HG03064 (cell line): ENCODE data around the gene GALK2.

ENCODE experiments used
- ATAC-seq: cut with Tn5 transposase; IDR thresholded peaks from one replicate; pipeline ENCODE4 v1.9.1; 2021; ENCODE audit warnings: low read depth; ENCODE audit not compliant: unreplicated experiment

The GALK2 gene

GRCh38 chr15:49273734-49274318, 103.8 kb downstream of the GALK2 start:
- no peak for ATAC-seq

GRCh38 chr15:49278751-49279150, 108.7 kb downstream of the GALK2 start:
- ATAC-seq: no peak

GRCh38 chr15:49279521-49280456, 109.7 kb downstream of the GALK2 start:
- no peak for ATAC-seq

- no peak for ATAC-seq
These were observed 112.3 kb downstream of the GALK2 start for GRCh38 chr15:49282366-49282765.

- ATAC-seq: no peak
These were observed 116.8 kb downstream of the GALK2 start for GRCh38 chr15:49286649-49287404.

GRCh38 chr15:49287481-49287880, 117.4 kb downstream of the GALK2 start:
- ATAC-seq: no peak

- ATAC-seq: no peak
These were observed 118.3 kb downstream of the GALK2 start for GRCh38 chr15:49288391-49288790.

- no peak for ATAC-seq
These were observed 120.1 kb downstream of the GALK2 start for GRCh38 chr15:49290191-49290590.

- ATAC-seq: no peak
These were observed 123.9 kb downstream of the GALK2 start for GRCh38 chr15:49293941-49294340.

- ATAC-seq: no peak
These were observed 126.2 kb downstream of the GALK2 start for GRCh38 chr15:49296258-49296657.

GRCh38 chr15:49297584-49297983, 127.5 kb downstream of the GALK2 start:
- ATAC-seq: no peak

GRCh38 chr15:49300856-49301255, 130.8 kb downstream of the GALK2 start:
- ATAC-seq: no peak

GRCh38 chr15:49301562-49301961, 131.5 kb downstream of the GALK2 start:
- no peak for ATAC-seq

GRCh38 chr15:49303003-49303402, 133.0 kb downstream of the GALK2 start:
- ATAC-seq: no peak

- ATAC-seq: no peak
These were observed 136.5 kb downstream of the GALK2 start for GRCh38 chr15:49306551-49306950.

GRCh38 chr15:49308686-49309085, 138.6 kb downstream of the GALK2 start:
- ATAC-seq: no peak

- ATAC-seq: no peak
These were observed 139.8 kb downstream of the GALK2 start for GRCh38 chr15:49309889-49310288.

GRCh38 chr15:49313650-49314049, 143.6 kb downstream of the GALK2 start:
- ATAC-seq: no peak

- ATAC-seq: no peak
These were observed 144.7 kb downstream of the GALK2 start for GRCh38 chr15:49314716-49315115.

- ATAC-seq: no peak
These were observed 145.4 kb downstream of the GALK2 start for GRCh38 chr15:49315391-49315823.

- ATAC-seq: no peak
These were observed 150.3 kb downstream of the GALK2 start for GRCh38 chr15:49320351-49320750.
